Activated CD4-positive, alpha-beta T cell treated with anti-CD3 and anti-CD28 coated beads, Interleukin-2, amount 50 U/mL, for 48 hours (primary cell): ENCODE results near the gene SSBP3.

ENCODE experiments used
- DNase-seq, 2 experiments: peaks; one replicate each; pipeline ENCODE4 v3.0.0-alpha.2; 2020

Gene SSBP3

GRCh38 chr1:54328066-54328636 lies 78.0 kb downstream of the SSBP3 start:
- no peak for DNase-seq

GRCh38 chr1:54327386-54328065 lies 78.7 kb downstream of the SSBP3 start:
- DNase-seq = no peak

- no peak for DNase-seq
Observed at GRCh38 chr1:54326543-54327385, 79.4 kb downstream of the SSBP3 start.

- DNase-seq = no peak
Observed at GRCh38 chr1:54325703-54326461, 80.3 kb downstream of the SSBP3 start.

GRCh38 chr1:54325284-54325683 lies 80.9 kb downstream of the SSBP3 start:
- no peak for DNase-seq

- no peak for DNase-seq
Observed at GRCh38 chr1:54324251-54325140, 81.7 kb downstream of the SSBP3 start.

- DNase-seq = no peak
Observed at GRCh38 chr1:54323921-54324250, 82.3 kb downstream of the SSBP3 start.

GRCh38 chr1:54323324-54323739 lies 82.9 kb downstream of the SSBP3 start:
- no peak for DNase-seq

GRCh38 chr1:54318246-54318814 lies 87.9 kb downstream of the SSBP3 start:
- DNase-seq = no peak

- no peak for DNase-seq
Observed at GRCh38 chr1:54317084-54317483, 89.1 kb downstream of the SSBP3 start.

- no peak for DNase-seq
Observed at GRCh38 chr1:54315099-54315498, 91.1 kb downstream of the SSBP3 start.

GRCh38 chr1:54314696-54315095 lies 91.5 kb downstream of the SSBP3 start:
- DNase-seq = no peak

GRCh38 chr1:54312796-54313316 lies 93.3 kb downstream of the SSBP3 start:
- DNase-seq = no peak

- no peak for DNase-seq
Observed at GRCh38 chr1:54311506-54311905, 94.7 kb downstream of the SSBP3 start.

- DNase-seq = peak; percentile 28 to 35
Observed at GRCh38 chr1:54310439-54311328, 95.5 kb downstream of the SSBP3 start.

- no peak for DNase-seq
Observed at GRCh38 chr1:54309631-54310366, 96.4 kb downstream of the SSBP3 start.

- DNase-seq = no peak
Observed at GRCh38 chr1:54307305-54307704, 98.9 kb downstream of the SSBP3 start.

- DNase-seq = no peak
Observed at GRCh38 chr1:54305906-54306514, 100.2 kb downstream of the SSBP3 start.

- DNase-seq = no peak
Observed at GRCh38 chr1:54304518-54304917, 101.7 kb downstream of the SSBP3 start.
